H9 (cell line): Measurements from ENCODE around the gene FLRT2. TPM values are rescaled to one million over a fixed set of nuclear protein-coding genes. Genes with fewer than 3 reads are reported as not detected.

Source experiments
- DNase-seq: peaks from one replicate; pipeline ENCODE4 v3.0.0-alpha.2; 2017
- H2AFZ ChIP-seq: one replicate; pipeline ENCODE4 v1.6.1; 2013; ENCODE audit warnings: mild to moderate bottlenecking, low read length, control low read depth, moderate library complexity
- H2AK5ac ChIP-seq: 2 replicates; pipeline ENCODE4 v1.6.1; 2013; ENCODE audit warnings: low read length, control low read depth, mixed read lengths; ENCODE audit not compliant: insufficient read length
- H2BK120ac ChIP-seq: one replicate; pipeline ENCODE4 v1.6.1; 2013; ENCODE audit warnings: low read depth, mild to moderate bottlenecking, low read length, control low read depth, inconsistent platforms; ENCODE audit not compliant: poor library complexity, severe bottlenecking
- H2BK12ac ChIP-seq: 2 replicates; pipeline ENCODE4 v1.6.1; 2013; ENCODE audit warnings: low read length, control low read depth, mixed read lengths, low read depth; ENCODE audit not compliant: insufficient read length
- H2BK15ac ChIP-seq: 2 replicates; pipeline ENCODE4 v1.6.1; 2013; ENCODE audit warnings: low read depth, low read length, control low read depth
- H2BK20ac ChIP-seq: one replicate; pipeline ENCODE4 v1.6.1; 2013; ENCODE audit warnings: low read depth, mild to moderate bottlenecking, low read length, control low read depth, inconsistent platforms; ENCODE audit not compliant: poor library complexity, severe bottlenecking
- H2BK5ac ChIP-seq: 2 replicates; pipeline ENCODE4 v1.6.1; 2013; ENCODE audit warnings: low read length, control low read depth, mixed read lengths; ENCODE audit not compliant: insufficient read length
- H3K14ac ChIP-seq: 2 replicates; pipeline ENCODE4 v1.6.1; 2013; ENCODE audit warnings: low read length, control low read depth; ENCODE audit not compliant: insufficient read depth
- H3K18ac ChIP-seq: 2 replicates; pipeline ENCODE4 v1.6.1; 2013; ENCODE audit warnings: low read depth, mild to moderate bottlenecking, mixed read lengths, low read length, control low read depth; ENCODE audit not compliant: insufficient read length
- H3K23ac ChIP-seq: 2 replicates; pipeline ENCODE4 v1.6.1; 2013; ENCODE audit warnings: low read length, control low read depth, mixed read lengths, low read depth; ENCODE audit not compliant: insufficient read length
- H3K23me2 ChIP-seq: 2 replicates; pipeline ENCODE4 v1.6.1; 2013; ENCODE audit warnings: low read depth, mild to moderate bottlenecking, mixed read lengths, low read length, control low read depth; ENCODE audit not compliant: insufficient read length, poor library complexity, severe bottlenecking
- H3K27ac ChIP-seq: 2 replicates; pipeline ENCODE4 v1.5.1; 2013; ENCODE audit warnings: low read length, control low read depth, mixed read lengths, low read depth; ENCODE audit not compliant: insufficient read length
- H3K27me3 ChIP-seq: 2 replicates; pipeline ENCODE4 v1.6.1; 2013; ENCODE audit warnings: low read length, control low read depth, inconsistent platforms; ENCODE audit not compliant: insufficient read depth
- H3K4ac ChIP-seq: 2 replicates; pipeline ENCODE4 v1.6.1; 2013; ENCODE audit warnings: low read depth, mild to moderate bottlenecking, control low read depth, inconsistent platforms, low read length, moderate library complexity
- H3K4me1 ChIP-seq: 2 replicates; pipeline ENCODE4 v1.6.1; 2013; ENCODE audit warnings: low read length, control low read depth, inconsistent platforms; ENCODE audit not compliant: insufficient read depth
- H3K4me2 ChIP-seq: 2 replicates; pipeline ENCODE4 v1.6.1; 2013; ENCODE audit warnings: low read length, control low read depth, mixed read lengths; ENCODE audit not compliant: insufficient read length, insufficient read depth
- H3K56ac ChIP-seq: 2 replicates; pipeline ENCODE4 v1.6.1; 2013; ENCODE audit warnings: low read depth, mild to moderate bottlenecking, mixed read lengths, low read length, control low read depth; ENCODE audit not compliant: insufficient read length
- H3K79me1 ChIP-seq: 2 replicates; pipeline ENCODE4 v1.6.1; 2013; ENCODE audit warnings: low read depth, mild to moderate bottlenecking, moderate library complexity, low read length, control low read depth, inconsistent platforms; ENCODE audit not compliant: insufficient read depth, poor library complexity, severe bottlenecking
- H3K79me2 ChIP-seq: 2 replicates; pipeline ENCODE4 v1.6.1; 2013; ENCODE audit warnings: low read length, control low read depth, inconsistent platforms; ENCODE audit not compliant: insufficient read depth
- H3K9ac ChIP-seq: 2 replicates; pipeline ENCODE4 v1.6.1; 2013; ENCODE audit warnings: low read length, control low read depth, mixed read lengths; ENCODE audit not compliant: insufficient read length; ENCODE audit errors: extremely low read depth
- H3K9me3 ChIP-seq: one replicate; pipeline ENCODE4 v1.6.1; 2013; ENCODE audit warnings: low read depth, low read length, inconsistent platforms; ENCODE audit not compliant: control insufficient read depth
- H3T11ph ChIP-seq: one replicate; pipeline ENCODE4 v1.6.1; 2013; ENCODE audit warnings: mild to moderate bottlenecking, low read length, control low read depth, inconsistent platforms
- H4K20me1 ChIP-seq: one replicate; pipeline ENCODE4 v1.6.1; 2013; ENCODE audit not compliant: control insufficient read depth, insufficient read length, insufficient read depth
- H4K5ac ChIP-seq: 2 replicates; pipeline ENCODE4 v1.6.1; 2013; ENCODE audit warnings: low read depth, mild to moderate bottlenecking, mixed read lengths, low read length, control low read depth; ENCODE audit not compliant: insufficient read length
- H4K8ac ChIP-seq: replicated peaks from 2 replicates; pipeline ENCODE4 v1.6.1; 2013; ENCODE audit warnings: low read length, control low read depth, mixed read lengths, low read depth; ENCODE audit not compliant: insufficient read length
- H4K91ac ChIP-seq: 2 replicates; pipeline ENCODE4 v1.6.1; 2013; ENCODE audit warnings: low read depth, mild to moderate bottlenecking, moderate library complexity, mixed read lengths, low read length, control low read depth; ENCODE audit not compliant: insufficient read length
- H3K27ac Mint-ChIP-seq, 3 experiments: 2 replicates in 2 of 3; 3 replicates in 1 of 3; pipeline ENCODE4 v1.8.0; 2020 to 2021; ENCODE audit warnings: mixed read lengths in 3 of 3, mild to moderate bottlenecking in 1 of 3, moderate library complexity in 1 of 3
- H3K27me3 Mint-ChIP-seq: 2 replicates; pipeline ENCODE4 v1.8.0; 2021; ENCODE audit warnings: low read depth, mild to moderate bottlenecking, moderate library complexity, mixed read lengths
- H3K36me3 Mint-ChIP-seq, 3 experiments: 2 replicates in 2 of 3; 3 replicates in 1 of 3; pipeline ENCODE4 v1.8.0; 2020 to 2021; ENCODE audit warnings: low read depth in 3 of 3, mixed read lengths in 3 of 3; ENCODE audit not compliant: insufficient read depth in 1 of 3
- H3K4me1 Mint-ChIP-seq, 2 experiments: 2 replicates each; pipeline ENCODE4 v1.8.0; 2020; ENCODE audit warnings: mixed read lengths in 2 of 2
- H3K4me3 Mint-ChIP-seq, 2 experiments: 2 replicates in 1 of 2; 3 replicates in 1 of 2; pipeline ENCODE4 v1.8.0; 2020 to 2021; ENCODE audit warnings: mild to moderate bottlenecking in 2 of 2, mixed read lengths in 2 of 2, moderate library complexity in 1 of 2
- H3K9me3 Mint-ChIP-seq, 2 experiments: 2 replicates in 1 of 2; 3 replicates in 1 of 2; pipeline ENCODE4 v1.8.0; 2020; ENCODE audit warnings: mild to moderate bottlenecking in 2 of 2, mixed read lengths in 2 of 2, moderate library complexity in 1 of 2
- WGBS: extraction: QIAGEN DNeasy Blood & Tissue Kit; methylation state at CpG from one replicate; pipeline ENCODE4 v1.1.7; 2013; ENCODE audit warnings: missing lambda C conversion rate, low lambda C conversion rate, mixed read lengths; ENCODE audit not compliant: insufficient read length; ENCODE audit errors: extremely low coverage; 5-methylcytosine and 5-hydroxymethylcytosine counted together
- total RNA-seq: library from RNA; stranded (reverse); gene quantifications from 2 replicates; pipeline ENCODE4 v1.2.1, GENCODE V29; 2021
- TF ChIP-seq, protein P1 (sequence below): fragments of 200-600 bp; sonication (generic); conservative IDR thresholded peaks from 3 replicates; pipeline ENCODE4 v1.8.0; 2021; ENCODE audit warnings: antibody characterized with exemption, mild to moderate bottlenecking

The FLRT2 gene
- total RNA-seq, 1 experiment from 2014 or later = 3.3 TPM

DNA sequence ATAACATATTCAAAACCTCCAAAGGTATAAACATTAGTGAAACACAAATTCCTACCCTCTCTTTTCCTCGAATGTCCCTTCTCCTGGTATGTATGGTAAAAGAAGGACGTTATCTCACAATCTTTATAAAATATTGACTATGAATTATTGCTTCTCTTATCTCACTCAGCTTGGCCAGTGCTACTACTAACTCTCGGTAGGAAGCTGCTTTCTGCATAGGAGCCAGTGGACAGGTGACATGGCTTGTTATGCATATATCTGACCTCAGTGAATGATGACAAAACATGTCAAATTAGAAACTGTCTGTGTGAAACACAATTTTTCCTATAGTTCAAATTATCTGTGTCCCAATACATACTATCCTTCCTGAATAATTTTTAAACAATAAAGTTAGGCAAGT lies 48.5 kb upstream of the FLRT2 start:
- no peaks in the 10 kb centered on the region for H3K79me2 ChIP-seq
- H2BK20ac ChIP-seq = no peak overlapping the region
- H4K8ac ChIP-seq = no peak overlapping the region
- no peak overlapping the region for H3K56ac ChIP-seq
- H2AFZ ChIP-seq = no peak overlapping the region
- H4K20me1 ChIP-seq = no peaks in the 10 kb centered on the region
- H3K23ac ChIP-seq = no peak overlapping the region
- WGBS = no CpG with 5 or more reads among the region's 3 CpGs
- H3K4me2 ChIP-seq = no peak overlapping the region
- H3K79me1 ChIP-seq = no peaks in the 10 kb centered on the region
- no peaks in the 10 kb centered on the region for H3K27me3 Mint-ChIP-seq
- no peaks in the 10 kb centered on the region for H3K9me3 ChIP-seq
- H3K27ac Mint-ChIP-seq = no peak overlapping the region
- H2BK15ac ChIP-seq = no peak overlapping the region
- H3T11ph ChIP-seq = no peak overlapping the region
- DNase-seq = no peak
- H3K18ac ChIP-seq = no peak overlapping the region
- no peak overlapping the region for H2BK12ac ChIP-seq
- TF ChIP-seq, protein P1, sequence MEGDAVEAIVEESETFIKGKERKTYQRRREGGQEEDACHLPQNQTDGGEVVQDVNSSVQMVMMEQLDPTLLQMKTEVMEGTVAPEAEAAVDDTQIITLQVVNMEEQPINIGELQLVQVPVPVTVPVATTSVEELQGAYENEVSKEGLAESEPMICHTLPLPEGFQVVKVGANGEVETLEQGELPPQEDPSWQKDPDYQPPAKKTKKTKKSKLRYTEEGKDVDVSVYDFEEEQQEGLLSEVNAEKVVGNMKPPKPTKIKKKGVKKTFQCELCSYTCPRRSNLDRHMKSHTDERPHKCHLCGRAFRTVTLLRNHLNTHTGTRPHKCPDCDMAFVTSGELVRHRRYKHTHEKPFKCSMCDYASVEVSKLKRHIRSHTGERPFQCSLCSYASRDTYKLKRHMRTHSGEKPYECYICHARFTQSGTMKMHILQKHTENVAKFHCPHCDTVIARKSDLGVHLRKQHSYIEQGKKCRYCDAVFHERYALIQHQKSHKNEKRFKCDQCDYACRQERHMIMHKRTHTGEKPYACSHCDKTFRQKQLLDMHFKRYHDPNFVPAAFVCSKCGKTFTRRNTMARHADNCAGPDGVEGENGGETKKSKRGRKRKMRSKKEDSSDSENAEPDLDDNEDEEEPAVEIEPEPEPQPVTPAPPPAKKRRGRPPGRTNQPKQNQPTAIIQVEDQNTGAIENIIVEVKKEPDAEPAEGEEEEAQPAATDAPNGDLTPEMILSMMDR = no peak
- no peaks in the 10 kb centered on the region for H3K9me3 Mint-ChIP-seq
- no peaks in the 10 kb centered on the region for H3K23me2 ChIP-seq
- H2BK120ac ChIP-seq = no peak overlapping the region
- no peak overlapping the region for H2BK5ac ChIP-seq
- H3K14ac ChIP-seq = no peak overlapping the region
- H3K4me1 ChIP-seq = no peaks in the 10 kb centered on the region
- H4K5ac ChIP-seq = no peak overlapping the region
- H3K4me3 Mint-ChIP-seq = no peak overlapping the region
- no peaks in the 10 kb centered on the region for H3K36me3 Mint-ChIP-seq
- no peaks in the 10 kb centered on the region for H3K27me3 ChIP-seq
- H4K91ac ChIP-seq = no peak overlapping the region
- no peak overlapping the region for H3K27ac ChIP-seq
- no peak overlapping the region for H3K9ac ChIP-seq
- no peaks in the 10 kb centered on the region for H3K4me1 Mint-ChIP-seq
- H2AK5ac ChIP-seq = no peak overlapping the region
- H3K4ac ChIP-seq = no peak overlapping the region
